Thyroid gland (tissue), 4 donors: ENCODE results near the gene PTGES.

ENCODE experiments used
- POLR2A ChIP-seq, 2 donors: fragments of 450-650 bp; IDR thresholded peaks; one replicate each; pipeline ENCODE4 v1.6.1; 2017; ENCODE audit warnings: antibody characterized with exemption in 2 of 2, mild to moderate bottlenecking in 2 of 2, moderate library complexity in 1 of 2
- TF ChIP-seq, protein P1 (sequence below), 6 experiments: fragments of 200-600 bp in 3 of 6; fragments of 450-650 bp in 3 of 6; sonication (generic) in 3 of 6; IDR thresholded peaks; one replicate each; pipeline ENCODE4 v1.5.1; 2016 to 2019; ENCODE audit warnings: antibody characterized with exemption in 6 of 6, mild to moderate bottlenecking in 2 of 6, inconsistent platforms in 1 of 6, moderate library complexity in 1 of 6

DNA sequence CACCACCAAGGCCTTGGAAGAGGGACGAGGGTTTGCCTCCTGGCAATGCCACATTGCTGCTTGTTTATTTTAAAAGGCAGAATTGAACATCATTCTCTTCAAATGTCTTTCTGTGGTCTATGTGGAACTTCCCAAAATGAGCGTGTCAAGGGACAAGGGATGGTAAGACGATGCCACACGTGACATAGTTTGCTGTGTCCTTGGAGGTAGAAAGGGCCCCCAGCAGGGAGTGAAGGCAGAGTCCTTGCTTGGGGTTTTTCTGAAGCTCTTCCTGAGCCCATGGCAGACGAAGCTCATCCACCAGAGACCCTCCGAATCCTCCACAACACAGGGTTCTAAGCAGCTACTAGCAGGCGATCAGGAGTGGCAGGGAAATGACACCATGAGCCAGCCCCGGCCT, 59.1 kb downstream of the PTGES start:
- TF ChIP-seq, protein P1, sequence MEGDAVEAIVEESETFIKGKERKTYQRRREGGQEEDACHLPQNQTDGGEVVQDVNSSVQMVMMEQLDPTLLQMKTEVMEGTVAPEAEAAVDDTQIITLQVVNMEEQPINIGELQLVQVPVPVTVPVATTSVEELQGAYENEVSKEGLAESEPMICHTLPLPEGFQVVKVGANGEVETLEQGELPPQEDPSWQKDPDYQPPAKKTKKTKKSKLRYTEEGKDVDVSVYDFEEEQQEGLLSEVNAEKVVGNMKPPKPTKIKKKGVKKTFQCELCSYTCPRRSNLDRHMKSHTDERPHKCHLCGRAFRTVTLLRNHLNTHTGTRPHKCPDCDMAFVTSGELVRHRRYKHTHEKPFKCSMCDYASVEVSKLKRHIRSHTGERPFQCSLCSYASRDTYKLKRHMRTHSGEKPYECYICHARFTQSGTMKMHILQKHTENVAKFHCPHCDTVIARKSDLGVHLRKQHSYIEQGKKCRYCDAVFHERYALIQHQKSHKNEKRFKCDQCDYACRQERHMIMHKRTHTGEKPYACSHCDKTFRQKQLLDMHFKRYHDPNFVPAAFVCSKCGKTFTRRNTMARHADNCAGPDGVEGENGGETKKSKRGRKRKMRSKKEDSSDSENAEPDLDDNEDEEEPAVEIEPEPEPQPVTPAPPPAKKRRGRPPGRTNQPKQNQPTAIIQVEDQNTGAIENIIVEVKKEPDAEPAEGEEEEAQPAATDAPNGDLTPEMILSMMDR (IDR thresholded peaks at IDR 0.05) = no peak
- no peak for TF ChIP-seq POLR2A (IDR thresholded peaks at IDR 0.05)
